Daoy (cell line): ENCODE results near the gene HNRNPUL1. TPM values are rescaled to one million over a fixed set of nuclear protein-coding genes. Genes with fewer than 3 reads are reported as not detected.

Experiments used
- DNase-seq: peaks from one replicate; pipeline ENCODE4 v3.0.0-alpha.2; 2015; ENCODE audit warnings: low read depth
- total RNA-seq: library from RNA; depleted of rRNA; stranded (reverse); fragments of >200 nt; shearing (Covaris generic); gene quantifications from 2 replicates; pipeline ENCODE4 v1.2.3, GENCODE V29; 2014

Gene HNRNPUL1
- total RNA-seq, 1 experiment from 2014 or later: 148 TPM

GRCh38 chr19:41234512-41235168 lies 29.5 kb upstream of the HNRNPUL1 start:
- no peak for DNase-seq

DNA sequence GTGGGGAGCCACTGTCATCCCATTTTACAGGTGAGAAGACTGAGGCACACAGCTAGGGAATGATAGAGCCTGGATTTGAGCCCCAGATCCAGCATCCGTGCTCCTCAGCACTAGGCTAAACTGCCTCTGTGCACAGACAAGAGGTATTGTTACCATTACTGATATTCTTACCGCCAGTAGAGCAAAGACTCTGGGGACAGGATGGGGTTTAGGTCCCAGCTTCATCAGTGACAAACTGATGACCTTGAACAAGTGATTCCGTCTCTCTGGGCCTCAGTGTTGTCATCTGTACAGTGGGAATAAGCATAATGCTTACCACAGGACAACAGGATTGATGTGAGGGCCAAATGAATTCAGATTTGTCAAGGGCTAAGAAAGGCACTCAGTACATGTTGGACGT lies 28.7 kb upstream of the HNRNPUL1 start:
- no peak for DNase-seq

DNA sequence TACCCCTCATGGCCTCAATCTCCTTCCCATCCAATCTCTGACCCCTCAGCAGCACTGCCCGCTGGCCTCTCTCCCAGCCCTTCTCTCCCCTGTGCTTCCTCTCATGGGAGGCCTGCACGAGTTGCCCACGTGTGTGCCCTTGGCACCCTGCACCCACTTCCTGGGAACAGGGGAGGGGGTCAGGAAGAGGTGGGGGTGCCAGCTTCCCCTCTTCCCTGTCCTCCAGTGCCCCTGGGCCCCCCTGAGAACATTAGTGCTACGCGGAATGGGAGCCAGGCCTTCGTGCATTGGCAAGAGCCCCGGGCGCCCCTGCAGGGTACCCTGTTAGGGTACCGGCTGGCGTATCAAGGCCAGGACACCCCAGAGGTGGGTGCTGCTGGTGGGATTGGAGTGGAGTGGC lies 25.9 kb upstream of the HNRNPUL1 start:
- no peak for DNase-seq

DNA sequence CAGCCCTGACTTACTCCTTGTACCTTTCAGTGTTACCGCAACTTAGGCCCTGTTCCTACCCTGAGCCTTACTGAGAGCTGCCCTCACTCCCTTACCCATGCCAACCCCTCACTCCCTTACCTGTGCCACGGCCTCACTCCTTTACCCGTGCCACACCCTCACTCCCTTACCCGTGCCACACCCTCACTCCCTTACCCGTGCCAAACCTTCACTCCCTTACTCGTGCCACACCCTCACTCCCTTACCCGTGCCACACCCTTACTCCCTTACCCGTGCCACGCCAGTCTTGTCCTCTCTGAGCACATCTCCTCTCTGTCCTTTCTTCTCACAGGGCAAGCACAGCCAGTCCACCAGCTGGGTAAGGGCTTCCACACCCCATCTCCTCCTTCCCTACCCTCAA lies 24.8 kb upstream of the HNRNPUL1 start:
- no peak for DNase-seq

- no peak for DNase-seq
These were observed 24.1 kb upstream of the HNRNPUL1 start for GRCh38 chr19:41239961-41240574.

DNA sequence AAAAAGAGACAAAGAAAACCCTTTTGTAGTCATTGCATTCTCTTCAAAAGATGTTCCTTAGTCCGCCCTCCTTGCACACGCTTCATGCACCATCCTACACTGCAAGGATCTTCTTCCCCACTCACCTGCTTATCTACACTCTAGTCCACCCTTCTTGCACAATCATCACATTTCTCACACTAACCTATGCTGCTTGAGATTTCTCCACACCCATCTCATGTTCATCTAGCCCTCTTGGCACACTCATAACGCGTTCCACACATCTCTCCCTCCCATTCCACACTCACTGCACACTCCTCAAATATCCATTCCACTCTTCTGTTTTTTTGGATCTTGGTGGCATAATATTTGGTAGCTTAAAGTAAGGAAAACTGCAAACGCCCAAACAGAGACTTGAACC lies 22.3 kb upstream of the HNRNPUL1 start:
- DNase-seq: no peak

DNA sequence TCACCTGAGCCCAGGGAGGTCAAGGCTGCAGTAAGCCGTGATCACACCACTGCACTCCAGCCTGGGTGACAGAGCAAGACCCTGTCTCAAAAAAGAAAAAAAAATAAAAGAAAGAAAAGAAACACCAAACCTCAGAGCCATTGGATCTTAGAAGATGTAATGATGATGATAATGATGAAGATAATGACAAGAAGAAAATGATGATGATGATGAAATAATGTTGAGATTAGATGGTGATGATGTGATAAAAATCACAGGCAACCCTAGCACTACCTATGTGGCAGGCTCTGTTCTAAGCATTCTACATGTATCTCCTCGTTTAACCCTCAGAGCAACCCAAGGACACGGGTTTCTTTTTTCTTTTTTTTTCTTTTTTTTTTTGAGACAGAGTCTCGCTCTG lies 20.1 kb upstream of the HNRNPUL1 start:
- no peak for DNase-seq

- no peak for DNase-seq
These were observed 18.3 kb upstream of the HNRNPUL1 start for GRCh38 chr19:41245843-41246242.

GRCh38 chr19:41248895-41249294 lies 15.3 kb upstream of the HNRNPUL1 start:
- no peak for DNase-seq

GRCh38 chr19:41249707-41250423 lies 14.3 kb upstream of the HNRNPUL1 start:
- DNase-seq: no peak

GRCh38 chr19:41253660-41254059 lies 10.5 kb upstream of the HNRNPUL1 start:
- DNase-seq: no peak

GRCh38 chr19:41255171-41255570 lies 9.0 kb upstream of the HNRNPUL1 start:
- DNase-seq: no peak

- DNase-seq: no peak
These were observed 2.5 kb upstream of the HNRNPUL1 start for GRCh38 chr19:41261474-41262190.

- peak; percentile 69 for DNase-seq
These were observed 926 bp upstream of the HNRNPUL1 start for GRCh38 chr19:41263042-41263849.

DNA sequence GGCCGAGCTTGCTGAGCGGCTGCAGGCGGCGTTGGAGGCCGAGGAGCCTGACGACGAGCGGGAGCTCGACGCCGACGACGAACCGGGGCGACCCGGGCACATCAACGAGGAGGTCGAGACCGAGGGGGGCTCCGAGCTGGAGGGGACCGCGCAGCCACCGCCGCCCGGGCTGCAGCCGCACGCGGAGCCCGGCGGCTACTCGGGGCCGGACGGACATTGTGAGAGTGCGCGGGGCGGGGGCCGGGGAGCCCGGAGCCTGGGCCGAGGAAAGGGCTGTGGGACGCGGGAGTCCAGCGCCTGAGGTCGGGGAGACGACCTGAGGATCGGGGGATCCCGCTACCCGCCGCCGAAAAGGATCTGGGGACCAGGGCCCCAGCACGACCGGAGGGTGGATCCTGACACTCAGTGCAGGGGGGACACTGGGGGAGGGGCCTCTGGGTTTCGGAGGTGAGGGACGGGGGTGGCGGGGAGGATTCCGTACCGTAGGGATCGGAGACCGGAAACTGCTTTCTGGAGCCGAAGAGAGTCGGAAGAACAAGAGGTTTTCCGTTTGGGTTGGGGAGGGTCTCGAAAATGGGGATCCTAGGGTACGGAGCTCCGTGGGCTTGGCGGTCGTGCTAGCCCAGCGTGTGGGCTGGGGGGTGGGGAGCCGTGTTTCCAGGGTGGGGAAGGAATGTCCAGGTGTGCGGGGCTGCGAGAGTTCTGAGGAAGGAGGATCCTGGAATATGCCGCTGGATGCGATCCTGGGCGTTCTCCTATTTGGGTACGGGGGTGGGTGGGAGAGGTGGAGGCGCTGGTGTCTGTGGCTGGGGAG lies 616 bp downstream of the HNRNPUL1 start:
- DNase-seq: peak; percentile 67

- DNase-seq: peak; percentile 28
These were observed 1.4 kb downstream of the HNRNPUL1 start for GRCh38 chr19:41265395-41266153.

GRCh38 chr19:41269055-41269454 lies 4.9 kb downstream of the HNRNPUL1 start:
- DNase-seq: no peak

- no peak for DNase-seq
These were observed 5.4 kb downstream of the HNRNPUL1 start for GRCh38 chr19:41269571-41269970.

GRCh38 chr19:41273076-41273475 lies 8.9 kb downstream of the HNRNPUL1 start:
- no peak for DNase-seq

GRCh38 chr19:41274802-41275201 lies 10.6 kb downstream of the HNRNPUL1 start:
- DNase-seq: no peak
